ENCODE measurements around the gene APBA2.

Gene APBA2

DNA sequence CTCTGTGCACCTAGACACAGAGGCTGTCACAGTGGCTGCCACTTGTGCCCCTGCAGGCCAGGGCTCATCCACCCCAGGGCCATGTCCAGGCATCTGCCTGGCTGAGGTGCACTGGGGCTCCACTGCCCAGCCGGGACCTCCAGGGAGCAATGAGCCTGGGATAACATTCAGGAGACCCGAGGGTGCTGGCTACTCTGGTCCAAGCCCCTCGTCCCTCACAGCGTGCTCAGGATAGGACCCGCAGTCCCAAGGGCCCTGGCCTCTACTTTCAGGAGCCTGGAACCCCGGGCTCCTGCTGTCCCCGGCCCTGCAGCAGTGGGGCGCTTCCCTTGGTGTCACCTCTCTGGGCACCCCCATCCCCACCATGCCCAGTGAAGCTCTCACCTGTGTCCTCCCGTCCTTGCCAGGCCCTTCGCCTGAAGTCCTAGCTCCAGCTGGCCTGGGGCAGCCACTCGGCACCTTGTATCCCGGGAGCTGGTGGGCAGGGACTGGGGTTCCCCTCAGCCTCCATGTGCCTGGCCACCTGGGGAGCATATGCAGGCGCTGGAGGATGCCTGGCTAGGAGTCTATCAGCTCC is 226.0 kb downstream of the APBA2 start:
- H3K27ac Mint-ChIP-seq, result no peak overlapping the region
- no peaks in the 10 kb centered on the region for H3K9me3 Mint-ChIP-seq
- ATAC-seq (replicated peaks) (no peak), DNase-seq (no peak)
- no peak overlapping the region for H3K4me3 Mint-ChIP-seq
- H3K27me3 Mint-ChIP-seq, result peaks cover 30 to 35% of the 10 kb centered on the region in 2 donors
- H3K4me1 Mint-ChIP-seq, result peaks cover 7 to 9% of the 10 kb centered on the region in 2 donors
- H3K36me3 Mint-ChIP-seq, result no peaks in the 10 kb centered on the region

DNA sequence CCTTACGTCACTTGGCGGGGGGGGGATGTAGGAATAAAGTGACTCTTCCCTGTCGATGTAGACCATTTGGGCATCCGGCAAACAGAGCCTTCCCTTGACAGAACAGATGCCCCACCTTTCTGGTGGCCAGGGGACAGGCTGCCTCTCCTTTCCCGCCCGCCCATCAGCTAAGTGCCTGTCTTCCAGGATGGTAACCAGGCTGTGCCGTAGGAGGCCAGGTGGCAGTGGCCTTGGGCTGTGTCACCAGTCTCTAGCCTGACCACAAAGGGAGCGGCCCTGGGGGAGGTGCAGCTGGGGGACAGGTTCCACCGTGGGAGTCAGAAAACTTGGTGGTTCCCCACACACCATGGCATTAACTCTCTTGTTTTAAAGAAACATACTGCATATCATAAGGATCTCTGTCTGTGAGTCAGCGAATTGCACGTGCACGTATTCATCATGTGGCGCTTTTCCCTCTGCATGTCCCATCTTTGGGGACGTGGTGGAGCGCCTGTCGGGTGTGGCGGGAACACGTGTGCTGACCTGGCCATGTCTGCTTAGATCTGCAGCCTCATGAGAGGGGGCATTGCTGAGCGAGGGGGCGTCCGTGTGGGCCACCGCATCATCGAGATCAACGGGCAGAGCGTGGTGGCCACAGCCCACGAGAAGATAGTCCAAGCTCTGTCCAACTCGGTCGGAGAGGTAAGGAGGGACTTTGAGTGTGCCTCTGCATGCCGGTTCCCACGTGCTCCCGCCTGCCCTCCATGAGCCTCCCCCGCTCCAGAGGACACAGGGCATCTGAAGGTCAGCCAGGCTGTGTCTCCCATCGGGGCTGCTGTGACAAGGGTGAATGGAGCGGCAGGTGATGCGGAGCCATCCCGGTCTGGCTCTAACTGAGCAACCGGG is 227.8 kb downstream of the APBA2 start:
- H3K9me3 Mint-ChIP-seq, result no peaks in the 10 kb centered on the region

GRCh38 chr15:29114221-29115092 is 228.7 kb downstream of the APBA2 start:
- peaks cover 7 to 9% of the 10 kb centered on the region in 2 donors for H3K4me1 Mint-ChIP-seq

More for the DNA sequence above, 227.8 kb downstream of the APBA2 start:
- Mint-ChIP-seq H3K36me3 (no peaks in the 10 kb centered on the region), H3K4me3 (no peak overlapping the region), H3K4me1 (peaks cover 7 to 9% of the 10 kb centered on the region in 2 donors), H3K27ac (no peak overlapping the region), H3K27me3 (peaks cover 30 to 35% of the 10 kb centered on the region in 2 donors)
- no peak for ATAC-seq (replicated peaks)
- no peak for DNase-seq

DNA sequence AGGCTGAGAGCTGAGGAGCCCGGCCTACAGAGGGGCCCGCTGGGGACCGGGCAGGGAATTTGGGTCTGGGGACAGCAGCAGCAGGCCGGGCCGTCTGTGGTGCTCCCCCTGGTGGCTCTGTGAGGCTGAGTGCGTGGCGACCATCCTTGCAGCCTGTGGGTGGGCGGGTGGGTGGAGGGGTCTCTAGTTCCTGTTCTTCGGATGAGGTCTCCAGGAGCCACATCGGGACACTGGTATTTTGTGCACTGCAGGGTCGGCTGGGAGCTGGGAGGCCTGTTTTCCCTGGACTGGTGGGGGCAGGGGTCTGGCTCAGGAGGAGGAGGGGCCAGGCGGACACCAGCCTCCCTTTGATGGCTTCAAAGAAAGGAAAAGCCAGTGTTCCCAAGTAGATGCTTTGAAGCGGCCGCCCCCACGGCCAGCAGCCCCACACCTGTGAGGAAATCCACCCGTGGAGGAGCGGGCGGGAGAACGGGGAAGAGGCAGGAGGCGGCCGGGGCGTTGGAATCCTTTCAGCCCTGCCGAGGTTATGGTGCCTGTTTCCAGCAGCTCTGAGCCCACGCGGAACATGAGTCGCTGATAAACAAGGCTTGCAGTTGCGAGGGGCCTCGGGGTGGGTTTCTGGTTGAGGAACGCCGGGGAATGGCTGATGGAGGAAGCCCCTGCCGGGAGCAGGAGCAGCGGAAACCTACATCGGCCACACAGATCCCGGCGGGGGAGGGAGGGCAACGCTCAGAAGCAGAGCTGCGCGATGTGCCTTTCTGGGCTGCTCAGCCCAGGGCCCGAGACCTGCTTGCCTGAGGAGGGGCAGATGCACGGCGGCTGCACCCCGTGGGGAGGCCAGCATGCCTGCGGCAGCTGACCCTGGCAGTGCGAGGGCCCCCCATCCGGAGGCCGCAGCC is 229.6 kb downstream of the APBA2 start:
- H3K36me3 Mint-ChIP-seq, result no peaks in the 10 kb centered on the region
- no peak for DNase-seq
- no peaks in the 10 kb centered on the region for H3K9me3 Mint-ChIP-seq
- peak in 1 of 2 donors; percentile 12 for ATAC-seq (replicated peaks)
- H3K4me3 Mint-ChIP-seq, result peak overlapping the region in 1 of 2 donors; percentile 65
- H3K4me1 Mint-ChIP-seq, result peaks cover 7 to 9% of the 10 kb centered on the region in 2 donors
- no peak overlapping the region for H3K27ac Mint-ChIP-seq
- peaks cover 30 to 35% of the 10 kb centered on the region in 2 donors for H3K27me3 Mint-ChIP-seq

More at GRCh38 chr15:29114221-29115092, 228.7 kb downstream of the APBA2 start:
- DNase-seq (no peak), ATAC-seq (replicated peaks) (no peak)
- Mint-ChIP-seq H3K4me3 (peak overlapping the region; percentile 0 to 27), H3K27me3 (peaks cover 30 to 35% of the 10 kb centered on the region in 2 donors), H3K36me3 (no peaks in the 10 kb centered on the region), H3K27ac (no peak overlapping the region), H3K9me3 (no peaks in the 10 kb centered on the region)

GRCh38 chr15:29116970-29117700 is 231.4 kb downstream of the APBA2 start:
- H3K36me3 Mint-ChIP-seq, result no peaks in the 10 kb centered on the region
- ATAC-seq (replicated peaks) (no peak), DNase-seq (no peak)
- H3K27ac Mint-ChIP-seq, result no peak overlapping the region
- no peak overlapping the region for H3K4me3 Mint-ChIP-seq
- H3K9me3 Mint-ChIP-seq, result no peaks in the 10 kb centered on the region
- H3K27me3 Mint-ChIP-seq, result peaks cover 24 to 35% of the 10 kb centered on the region in 2 donors
- peaks cover 7 to 9% of the 10 kb centered on the region in 2 donors for H3K4me1 Mint-ChIP-seq

- Mint-ChIP-seq H3K27me3 (peaks cover 24 to 35% of the 10 kb centered on the region in 2 donors), H3K4me1 (peaks cover 7 to 9% of the 10 kb centered on the region in 2 donors), H3K9me3 (no peaks in the 10 kb centered on the region), H3K4me3 (no peak overlapping the region), H3K27ac (no peak overlapping the region), H3K36me3 (no peaks in the 10 kb centered on the region)
- ATAC-seq (replicated peaks) (no peak), DNase-seq (no peak)
Observed at GRCh38 chr15:29117778-29118177, 232.0 kb downstream of the APBA2 start.

DNA sequence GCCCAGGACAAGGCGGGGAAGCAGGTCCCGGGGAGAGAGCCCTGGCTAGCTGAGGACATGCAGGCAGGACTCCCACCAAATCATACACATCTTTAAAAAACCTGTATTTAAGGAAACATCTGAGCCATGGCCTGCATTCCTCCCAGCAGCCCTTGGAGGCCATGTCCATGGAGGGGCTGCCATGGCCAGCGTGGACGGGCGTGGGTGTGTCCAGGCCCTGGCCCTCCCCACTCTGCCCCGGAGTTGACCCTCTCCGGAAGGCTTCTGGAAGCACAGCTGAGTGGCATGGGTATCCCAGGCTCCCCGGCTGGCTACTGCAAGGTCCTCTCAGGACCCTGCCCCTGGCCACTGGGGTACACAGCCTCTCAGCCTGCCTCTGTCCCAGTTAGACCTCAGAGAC is 234.1 kb downstream of the APBA2 start:
- ATAC-seq (replicated peaks) (no peak), DNase-seq (no peak)
- Mint-ChIP-seq H3K27me3 (peaks cover 7 to 20% of the 10 kb centered on the region in 2 donors), H3K36me3 (no peaks in the 10 kb centered on the region), H3K4me3 (no peak overlapping the region), H3K27ac (no peak overlapping the region), H3K9me3 (no peaks in the 10 kb centered on the region), H3K4me1 (peaks cover 0 to 3% of the 10 kb centered on the region in 2 donors)

DNA sequence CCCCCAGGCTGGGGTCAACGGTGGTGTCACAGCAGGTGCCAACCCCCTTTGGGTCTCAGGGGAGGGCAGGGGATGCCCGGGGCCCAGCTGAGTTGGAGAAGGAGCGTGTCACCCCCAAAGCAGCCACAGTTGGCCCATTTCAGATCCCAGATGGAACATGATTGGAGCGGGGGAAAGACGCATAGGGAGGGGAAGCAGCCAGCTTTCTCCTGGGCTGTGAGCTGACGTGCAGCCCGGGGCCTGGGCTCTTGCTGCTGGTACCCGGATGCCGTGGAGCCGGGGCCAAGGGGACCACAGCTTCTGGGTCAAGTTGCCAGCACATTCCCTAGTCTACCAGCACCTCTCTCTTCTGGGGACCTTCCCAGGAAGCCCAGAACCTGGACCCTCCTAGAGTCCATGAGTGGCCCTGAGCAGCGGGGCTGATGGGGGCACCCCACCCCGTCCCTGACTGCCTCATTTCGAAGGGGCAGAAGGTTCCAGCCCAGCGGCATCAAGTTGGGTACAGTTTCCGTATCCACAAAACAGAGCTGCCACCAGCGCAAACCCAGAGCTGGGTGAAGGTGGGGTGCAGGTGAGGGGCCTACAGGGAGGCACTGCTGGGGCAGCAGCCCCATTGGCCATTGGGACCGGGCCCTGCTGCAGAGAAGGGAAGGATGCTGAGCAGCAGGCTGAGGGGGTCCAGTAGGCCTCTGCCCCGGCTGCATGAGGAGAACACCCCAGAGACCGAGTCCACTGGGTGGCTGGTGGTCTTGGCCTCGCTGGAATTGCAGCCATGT is 235.0 kb downstream of the APBA2 start:
- no peaks in the 10 kb centered on the region for H3K9me3 Mint-ChIP-seq
- no peak overlapping the region for H3K27ac Mint-ChIP-seq
- no peaks in the 10 kb centered on the region for H3K36me3 Mint-ChIP-seq
- H3K4me1 Mint-ChIP-seq, result no peaks in the 10 kb centered on the region
- H3K27me3 Mint-ChIP-seq, result peaks cover 0 to 10% of the 10 kb centered on the region in 2 donors
- DNase-seq, result no peak
- no peak for ATAC-seq (replicated peaks)
- no peak overlapping the region for H3K4me3 Mint-ChIP-seq

DNA sequence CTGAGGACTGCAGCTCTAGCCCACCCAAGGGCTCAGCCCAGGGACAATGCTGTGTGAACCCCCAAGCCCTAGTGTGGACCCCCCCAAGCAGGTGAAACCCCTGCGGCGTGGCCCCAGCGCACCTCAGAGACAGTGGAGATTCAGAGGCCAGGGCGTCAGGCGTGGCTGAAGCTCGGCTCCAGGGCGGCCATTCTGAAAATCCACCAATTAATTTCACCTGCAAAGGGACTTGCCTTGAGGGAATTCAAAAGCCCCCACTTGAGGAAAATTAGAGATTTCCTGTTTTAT is 235.5 kb downstream of the APBA2 start:
- Mint-ChIP-seq H3K27ac (no peak overlapping the region), H3K9me3 (no peaks in the 10 kb centered on the region), H3K27me3 (peaks cover 0 to 5% of the 10 kb centered on the region in 2 donors), H3K4me3 (no peak overlapping the region), H3K36me3 (no peaks in the 10 kb centered on the region), H3K4me1 (no peaks in the 10 kb centered on the region)
- ATAC-seq (replicated peaks), result no peak
- DNase-seq, result no peak

- H3K9me3 Mint-ChIP-seq, result no peaks in the 10 kb centered on the region
- H3K27ac Mint-ChIP-seq, result no peak overlapping the region
- H3K4me3 Mint-ChIP-seq, result no peak overlapping the region
- no peaks in the 10 kb centered on the region for H3K27me3 Mint-ChIP-seq
- no peak for DNase-seq
- ATAC-seq (replicated peaks), result no peak
- no peaks in the 10 kb centered on the region for H3K36me3 Mint-ChIP-seq
- no peaks in the 10 kb centered on the region for H3K4me1 Mint-ChIP-seq
Observed at GRCh38 chr15:29121907-29122306, 236.1 kb downstream of the APBA2 start.

GRCh38 chr15:29122506-29122905 is 236.7 kb downstream of the APBA2 start:
- DNase-seq, result no peak
- no peak overlapping the region for H3K4me3 Mint-ChIP-seq

DNA sequence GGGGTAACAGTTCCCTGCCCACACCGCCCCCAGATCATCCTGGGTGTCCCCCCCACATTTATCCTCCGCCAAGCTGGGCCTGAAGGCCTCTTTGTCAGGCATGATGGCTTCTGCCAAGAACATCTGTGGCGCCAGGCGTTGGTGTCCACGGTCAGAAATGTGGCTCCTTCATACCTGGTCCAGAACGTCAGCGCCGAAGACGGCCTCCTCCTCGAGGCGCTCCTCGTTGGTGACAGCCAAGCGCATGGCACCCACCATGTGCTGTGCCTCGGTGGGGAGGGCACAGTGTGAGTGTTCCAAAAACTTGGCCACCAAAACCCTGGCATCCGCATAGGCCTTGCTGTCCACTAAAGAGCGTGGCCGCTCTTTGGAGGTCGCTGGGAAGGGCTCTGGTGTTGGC is 237.4 kb downstream of the APBA2 start:
- no peaks in the 10 kb centered on the region for H3K36me3 Mint-ChIP-seq
- H3K4me1 Mint-ChIP-seq, result no peaks in the 10 kb centered on the region
- H3K27me3 Mint-ChIP-seq, result no peaks in the 10 kb centered on the region
- no peaks in the 10 kb centered on the region for H3K9me3 Mint-ChIP-seq
- H3K27ac Mint-ChIP-seq, result no peak overlapping the region
- no peak overlapping the region for H3K4me3 Mint-ChIP-seq
- DNase-seq (no peak), ATAC-seq (replicated peaks) (no peak)

More at GRCh38 chr15:29122506-29122905, 236.7 kb downstream of the APBA2 start:
- Mint-ChIP-seq H3K27ac (no peak overlapping the region), H3K36me3 (no peaks in the 10 kb centered on the region), H3K4me1 (no peaks in the 10 kb centered on the region), H3K27me3 (no peaks in the 10 kb centered on the region), H3K9me3 (no peaks in the 10 kb centered on the region)
- no peak for ATAC-seq (replicated peaks)

Measured in stimulated activated naive B cell treated with anti-CD40 and anti-IgM and Interleukin-4, amounts not matched to agents 10 μg/mL and 1 μg/mL and 100 μg/mL, for 72 hours (primary cell).